Subcutaneous adipose tissue (tissue), 4 donors: ENCODE measurements around the gene SVEP1. TPM values are rescaled to one million over a fixed set of nuclear protein-coding genes. Genes with fewer than 3 reads are reported as not detected.

ENCODE experiments used
- CTCF ChIP-seq: fragments of 450-650 bp; IDR thresholded peaks from one replicate; pipeline ENCODE4 v1.5.1; 2016; ENCODE audit warnings: low read depth, mild to moderate bottlenecking, control low read depth, antibody characterized with exemption, moderate library complexity
- total RNA-seq, 4 donors: library from RNA; depleted of rRNA; stranded (reverse); fragments of >200 nt; gene quantifications; one replicate each; pipeline ENCODE4 v1.1.0, GENCODE V29; 2016

The SVEP1 gene
- total RNA-seq, 4 donors from 2014 or later, result 87.2 to 204 (median 174) TPM

- TF ChIP-seq CTCF, result no peak
Observed at GRCh38 chr9:110429453-110429852, 150.1 kb downstream of the SVEP1 start.

- no peak for TF ChIP-seq CTCF
Observed at GRCh38 chr9:110427497-110428104, 151.9 kb downstream of the SVEP1 start.

GRCh38 chr9:110426052-110426709, 153.4 kb downstream of the SVEP1 start:
- no peak for TF ChIP-seq CTCF

GRCh38 chr9:110414471-110414870, 165.1 kb downstream of the SVEP1 start:
- TF ChIP-seq CTCF, result no peak

GRCh38 chr9:110410961-110411360, 168.6 kb downstream of the SVEP1 start:
- no peak for TF ChIP-seq CTCF

GRCh38 chr9:110408598-110408997, 170.9 kb downstream of the SVEP1 start:
- no peak for TF ChIP-seq CTCF

GRCh38 chr9:110405858-110406443, 173.6 kb downstream of the SVEP1 start:
- no peak for TF ChIP-seq CTCF
